Neural cell (in vitro differentiated cells): ENCODE results near the gene CHAF1B. TPM values are rescaled to one million over a fixed set of nuclear protein-coding genes. Genes with fewer than 3 reads are reported as not detected.
A peak's percentile ranks its signal among the peaks of the same experiment; 100 is the strongest.

Experiments
- H2AFZ ChIP-seq: fragments of 200-600, 300-800 bp; sonication (generic), shearing (Covaris generic); 2 replicates; pipeline ENCODE4 v1.6.0; 2014; ENCODE audit warnings: low read depth, mild to moderate bottlenecking, antibody characterized with exemption, low read length, moderate library complexity
- H3F3A ChIP-seq: fragments of 200-600 bp; shearing (Covaris generic); 2 replicates; pipeline ENCODE4 v1.6.1; 2016; ENCODE audit warnings: mild to moderate bottlenecking, moderate library complexity, mixed read lengths, antibody characterized with exemption, low read length; ENCODE audit not compliant: insufficient read depth, poor library complexity, severe bottlenecking
- H3K27ac ChIP-seq: fragments of 200-600, 300-800 bp; sonication (generic), shearing (Covaris generic); 2 replicates; pipeline ENCODE4 v1.5.1; 2014; ENCODE audit warnings: mild to moderate bottlenecking, low read length, moderate library complexity
- H3K27me3 ChIP-seq: fragments of 300-800, 200-600 bp; sonication (generic), shearing (Covaris generic); 2 replicates; pipeline ENCODE4 v1.6.0; 2014; ENCODE audit warnings: mild to moderate bottlenecking, low read depth, low read length, moderate library complexity; ENCODE audit not compliant: insufficient read depth
- H3K36me3 ChIP-seq: fragments of 300-800, 200-600 bp; sonication (generic), shearing (Covaris generic); 2 replicates; pipeline ENCODE4 v1.5.1; 2014; ENCODE audit warnings: mild to moderate bottlenecking, antibody characterized with exemption, low read length, moderate library complexity; ENCODE audit not compliant: insufficient read depth
- H3K4me2 ChIP-seq: fragments of 300-800, 200-600 bp; sonication (generic), shearing (Covaris generic); 2 replicates; pipeline ENCODE4 v1.6.0; 2014; ENCODE audit warnings: mild to moderate bottlenecking, low read length
- H3K4me3 ChIP-seq: fragments of 300-800, 200-600 bp; sonication (generic), shearing (Covaris generic); 2 replicates; pipeline ENCODE4 v1.5.1; 2014; ENCODE audit warnings: mild to moderate bottlenecking, low read length, moderate library complexity
- H3K79me2 ChIP-seq: fragments of 200-600 bp; shearing (Covaris generic); replicated peaks from 2 replicates; pipeline ENCODE4 v1.6.0; 2014; ENCODE audit warnings: mild to moderate bottlenecking, low read length, moderate library complexity; ENCODE audit not compliant: insufficient read depth
- H3K9ac ChIP-seq: fragments of 300-800, 200-600 bp; sonication (generic), shearing (Covaris generic); 2 replicates; pipeline ENCODE4 v1.6.1; 2016; ENCODE audit warnings: mild to moderate bottlenecking, low read length, mixed read lengths
- H3K9me2 ChIP-seq: fragments of 200-600 bp; shearing (Covaris generic); 2 replicates; pipeline ENCODE4 v1.6.1; 2016; ENCODE audit warnings: mild to moderate bottlenecking, low read length, mixed read lengths; ENCODE audit not compliant: insufficient read depth
- H3K9me3 ChIP-seq: fragments of 200-600, 300-800 bp; sonication (generic), shearing (Covaris generic); 2 replicates; pipeline ENCODE4 v1.6.1; 2016; ENCODE audit warnings: mild to moderate bottlenecking, mixed run types, low read length, moderate library complexity, mixed read lengths
- H4K20me1 ChIP-seq: fragments of 200-600 bp; shearing (Covaris generic); 2 replicates; pipeline ENCODE4 v1.6.1; 2016; ENCODE audit warnings: mild to moderate bottlenecking, mixed run types; ENCODE audit not compliant: insufficient read depth
- CTCF ChIP-seq: fragments of 450-650 bp; IDR thresholded peaks from 2 replicates; pipeline ENCODE4 v1.5.1; 2014; ENCODE audit warnings: antibody characterized with exemption, mild to moderate bottlenecking, moderate library complexity; ENCODE audit not compliant: poor library complexity, severe bottlenecking
- EP300 ChIP-seq: fragments of 450-650 bp; conservative IDR thresholded peaks from 2 replicates; pipeline ENCODE4 v1.6.1; 2014; ENCODE audit warnings: antibody characterized with exemption, mild to moderate bottlenecking, moderate library complexity; ENCODE audit not compliant: poor library complexity, severe bottlenecking
- EZH2 ChIP-seq: fragments of 200-600, 300-800 bp; shearing (Covaris generic), sonication (generic); IDR thresholded peaks from 2 replicates; pipeline ENCODE4 v1.6.1; 2014; ENCODE audit warnings: antibody characterized with exemption, low read length, borderline replicate concordance, mild to moderate bottlenecking; ENCODE audit not compliant: insufficient read depth, poor library complexity, severe bottlenecking
- MXI1 ChIP-seq: fragments of 450-650 bp; conservative IDR thresholded peaks from 2 replicates; pipeline ENCODE4 v1.6.1; 2014; ENCODE audit warnings: antibody characterized with exemption, mild to moderate bottlenecking; ENCODE audit not compliant: poor library complexity, severe bottlenecking
- POLR2AphosphoS5 ChIP-seq: IDR thresholded peaks from 2 replicates; pipeline ENCODE4 v1.6.1; 2012
- RAD21 ChIP-seq: fragments of 450-650 bp; conservative IDR thresholded peaks from 2 replicates; pipeline ENCODE4 v1.6.1; 2014; ENCODE audit warnings: antibody characterized with exemption, mild to moderate bottlenecking, moderate library complexity
- REST ChIP-seq: IDR thresholded peaks from 2 replicates; pipeline ENCODE4 v1.6.1; 2012; ENCODE audit warnings: borderline replicate concordance
- SMC3 ChIP-seq: fragments of 450-650 bp; conservative IDR thresholded peaks from 2 replicates; pipeline ENCODE4 v1.6.1; 2014; ENCODE audit warnings: antibody characterized with exemption, mild to moderate bottlenecking, moderate library complexity; ENCODE audit not compliant: poor library complexity
- TAF1 ChIP-seq: IDR thresholded peaks from 2 replicates; pipeline ENCODE4 v1.6.1; 2012; ENCODE audit warnings: low read depth
- polyA plus RNA-seq: library from polyadenylated mRNA; depleted of rRNA; stranded (reverse); fragments of >200 nt; gene quantifications from 2 replicates; pipeline ENCODE4 v1.2.3, GENCODE V29; 2014

CHAF1B gene
- polyA plus RNA-seq, 1 donor from 2014 or later, result 0.72 TPM

GRCh38 chr21:36384885-36385232 is 333 bp upstream of the CHAF1B start:
- H3K79me2 ChIP-seq, result no peaks in the 10 kb centered on the region

GRCh38 chr21:36386031-36386642 is 945 bp downstream of the CHAF1B start:
- Histone ChIP-seq H3K9me3 (no peaks in the 10 kb centered on the region), H3K27me3 (no peaks in the 10 kb centered on the region), H3K9ac (peak overlapping the region; percentile 53), H2AFZ (no peak overlapping the region), H3K79me2 (no peaks in the 10 kb centered on the region), H3K27ac (no peak overlapping the region), H4K20me1 (no peaks in the 10 kb centered on the region), H3F3A (peaks cover 2% of the 10 kb centered on the region), H3K4me3 (peak overlapping the region; percentile 66), H3K36me3 (no peaks in the 10 kb centered on the region), H3K4me2 (no peak overlapping the region), H3K9me2 (no peaks in the 10 kb centered on the region)
- no peak for TF ChIP-seq EP300

More at GRCh38 chr21:36384885-36385232, 333 bp upstream of the CHAF1B start:
- Histone ChIP-seq H4K20me1 (no peaks in the 10 kb centered on the region), H3K9me3 (no peaks in the 10 kb centered on the region), H3K9ac (no peak overlapping the region), H3K27ac (no peak overlapping the region), H3K27me3 (no peaks in the 10 kb centered on the region), H3K9me2 (no peaks in the 10 kb centered on the region), H3K36me3 (no peaks in the 10 kb centered on the region), H3K4me3 (peak overlapping the region; percentile 66), H3F3A (peaks cover 2% of the 10 kb centered on the region), H2AFZ (no peak overlapping the region), H3K4me2 (no peak overlapping the region)
- TF ChIP-seq SMC3, result no peak
- no peak for TF ChIP-seq CTCF
- TF ChIP-seq MXI1, result no peak
- TF ChIP-seq TAF1, result no peak
- no peak for TF ChIP-seq RAD21
- TF ChIP-seq POLR2AphosphoS5, result no peak
- no peak for TF ChIP-seq EZH2
- no peak for TF ChIP-seq REST
- TF ChIP-seq EP300, result no peak

DNA sequence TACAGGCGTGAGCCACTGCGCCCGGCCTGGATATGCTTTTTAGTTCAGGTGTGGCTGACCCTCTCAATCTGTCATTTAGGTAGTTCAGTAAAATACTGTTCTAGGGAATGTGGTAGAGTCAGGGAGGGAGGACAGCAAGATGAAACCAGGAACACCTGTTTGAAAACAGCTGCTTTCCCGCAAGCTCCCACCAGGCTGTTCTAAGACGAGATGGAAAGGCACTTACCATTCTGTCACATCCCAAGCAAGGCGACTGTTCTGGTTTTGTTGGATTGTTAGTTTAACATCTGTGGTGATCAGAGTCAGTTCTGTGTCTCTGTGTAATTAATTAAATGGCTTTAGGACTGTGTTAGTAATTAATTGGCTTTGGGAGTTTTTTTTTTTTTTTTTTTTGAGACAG is 2.9 kb downstream of the CHAF1B start:
- no peak overlapping the region for H3K27ac ChIP-seq
- no peaks in the 10 kb centered on the region for H3K9me3 ChIP-seq
- H2AFZ ChIP-seq, result no peak overlapping the region
- no peak for TF ChIP-seq SMC3
- TF ChIP-seq REST, result no peak
- no peak for TF ChIP-seq EZH2
- TF ChIP-seq RAD21, result no peak
- no peak for TF ChIP-seq POLR2AphosphoS5
- no peak for TF ChIP-seq EP300
- TF ChIP-seq TAF1, result no peak
- TF ChIP-seq CTCF, result no peak
- no peak for TF ChIP-seq MXI1
- no peaks in the 10 kb centered on the region for H3K79me2 ChIP-seq
- no peaks in the 10 kb centered on the region for H3K9me2 ChIP-seq
- H3K27me3 ChIP-seq, result no peaks in the 10 kb centered on the region
- no peak overlapping the region for H3K4me2 ChIP-seq
- no peak overlapping the region for H3K4me3 ChIP-seq
- H3K9ac ChIP-seq, result no peak overlapping the region
- peaks cover 2% of the 10 kb centered on the region for H3F3A ChIP-seq
- H4K20me1 ChIP-seq, result no peaks in the 10 kb centered on the region
- H3K36me3 ChIP-seq, result no peaks in the 10 kb centered on the region
